Colonic mucosa (tissue), 4 donors: ENCODE data around the gene SPATA6. TPM values are rescaled to one million over a fixed set of nuclear protein-coding genes. Genes with fewer than 3 reads are reported as not detected.

Source experiments
- DNase-seq: peaks from one replicate; pipeline ENCODE4 v3.0.0-alpha.2; 2020
- H3K27ac ChIP-seq: fragments of 200-600 bp; one replicate; pipeline ENCODE4 v1.8.0; 2021
- H3K27me3 ChIP-seq: fragments of 200-600 bp; one replicate; pipeline ENCODE4 v1.8.0; 2021
- H3K36me3 ChIP-seq: fragments of 200-600 bp; one replicate; pipeline ENCODE4 v1.8.0; 2021
- H3K4me1 ChIP-seq: fragments of 200-600 bp; one replicate; pipeline ENCODE4 v1.8.0; 2021; ENCODE audit warnings: mild to moderate bottlenecking
- H3K4me3 ChIP-seq: fragments of 200-600 bp; one replicate; pipeline ENCODE4 v1.8.0; 2021
- H3K9ac ChIP-seq, 2 donors: one replicate each; pipeline ENCODE4 v1.7.0; 2013; ENCODE audit warnings: control low read depth in 2 of 2, low read depth in 2 of 2, low read length in 2 of 2
- H3K9me3 ChIP-seq: fragments of 200-600 bp; one replicate; pipeline ENCODE4 v1.8.0; 2021
- intact Hi-C: fragments of 100-400 bp; cut with DNase I; formaldehyde crosslinking; loops from one replicate; pipeline ENCODE4 v1.14.1; 2022
- total RNA-seq, 2 donors: library from RNA; stranded (reverse); fragmentation: NEBNext Ultra II Directional in 1 of 2; extraction: Animal tissue kit (Norgen Biotek cat#: 25700) in 1 of 2; gene quantifications; one replicate each; pipeline ENCODE4 v1.2.1, GENCODE V29; 2021
- TF ChIP-seq, protein P1 (sequence below): fragments of 200-600 bp; IDR thresholded peaks from one replicate; pipeline ENCODE4 v1.8.0; 2022; ENCODE audit warnings: antibody characterized with exemption, mild to moderate bottlenecking
- donor health status: healthy.
- donor health status: DM: no; HTN: no; CAD: no.
- donor health status: DM: no; HTN: no; CAD: no.

The SPATA6 gene
- total RNA-seq, 2 donors from 2014 or later: 9.1 to 9.4 TPM

DNA sequence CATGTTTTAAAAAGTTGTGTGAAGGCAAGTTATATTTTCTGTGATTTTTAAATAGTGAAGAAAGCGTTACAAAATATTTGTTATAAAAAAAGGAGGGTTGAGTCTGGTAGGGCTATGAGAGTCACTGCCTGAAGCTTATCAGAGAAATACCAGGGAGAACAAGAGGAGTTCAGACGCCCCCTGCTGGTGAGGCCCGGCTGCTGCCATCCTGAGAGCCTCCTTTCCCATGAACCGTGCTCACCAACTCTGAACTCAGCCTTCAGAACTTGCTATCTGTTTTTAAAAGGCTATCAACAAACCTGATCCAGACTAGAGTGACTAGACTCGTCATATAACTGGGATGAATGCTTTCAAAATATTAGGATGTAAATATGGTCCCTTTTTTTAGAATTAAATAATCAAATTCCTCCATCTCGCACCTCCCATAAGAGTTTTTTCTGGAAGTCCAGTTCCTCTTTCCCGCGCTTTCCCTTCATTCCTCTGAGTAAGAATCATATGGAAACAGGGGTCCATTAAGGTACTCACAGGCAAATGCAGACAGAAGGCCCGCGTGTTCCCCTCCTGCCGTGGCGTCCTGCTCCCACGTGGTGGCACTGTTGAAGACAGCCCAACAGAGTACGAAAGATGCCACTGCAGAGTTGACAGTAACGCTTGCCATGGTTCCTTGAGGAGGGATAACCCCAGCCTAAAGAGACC lies 26.2 kb upstream of the SPATA6 start:
- Histone ChIP-seq H3K4me3 (no peak overlapping the region), H3K9ac (no peak overlapping the region), H3K4me1 (peaks cover 4% of the 10 kb centered on the region), H3K27me3 (no peaks in the 10 kb centered on the region), H3K27ac (no peak overlapping the region), H3K9me3 (no peaks in the 10 kb centered on the region), H3K36me3 (no peaks in the 10 kb centered on the region)
- peak; percentile 85 for DNase-seq
- TF ChIP-seq, protein P1, sequence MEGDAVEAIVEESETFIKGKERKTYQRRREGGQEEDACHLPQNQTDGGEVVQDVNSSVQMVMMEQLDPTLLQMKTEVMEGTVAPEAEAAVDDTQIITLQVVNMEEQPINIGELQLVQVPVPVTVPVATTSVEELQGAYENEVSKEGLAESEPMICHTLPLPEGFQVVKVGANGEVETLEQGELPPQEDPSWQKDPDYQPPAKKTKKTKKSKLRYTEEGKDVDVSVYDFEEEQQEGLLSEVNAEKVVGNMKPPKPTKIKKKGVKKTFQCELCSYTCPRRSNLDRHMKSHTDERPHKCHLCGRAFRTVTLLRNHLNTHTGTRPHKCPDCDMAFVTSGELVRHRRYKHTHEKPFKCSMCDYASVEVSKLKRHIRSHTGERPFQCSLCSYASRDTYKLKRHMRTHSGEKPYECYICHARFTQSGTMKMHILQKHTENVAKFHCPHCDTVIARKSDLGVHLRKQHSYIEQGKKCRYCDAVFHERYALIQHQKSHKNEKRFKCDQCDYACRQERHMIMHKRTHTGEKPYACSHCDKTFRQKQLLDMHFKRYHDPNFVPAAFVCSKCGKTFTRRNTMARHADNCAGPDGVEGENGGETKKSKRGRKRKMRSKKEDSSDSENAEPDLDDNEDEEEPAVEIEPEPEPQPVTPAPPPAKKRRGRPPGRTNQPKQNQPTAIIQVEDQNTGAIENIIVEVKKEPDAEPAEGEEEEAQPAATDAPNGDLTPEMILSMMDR: peak; percentile 83
- intact Hi-C loops: loop anchor here (10.0 kb wide), 1 partner anchor 143 kb away; no protein-coding TSS in a partner anchor

DNA sequence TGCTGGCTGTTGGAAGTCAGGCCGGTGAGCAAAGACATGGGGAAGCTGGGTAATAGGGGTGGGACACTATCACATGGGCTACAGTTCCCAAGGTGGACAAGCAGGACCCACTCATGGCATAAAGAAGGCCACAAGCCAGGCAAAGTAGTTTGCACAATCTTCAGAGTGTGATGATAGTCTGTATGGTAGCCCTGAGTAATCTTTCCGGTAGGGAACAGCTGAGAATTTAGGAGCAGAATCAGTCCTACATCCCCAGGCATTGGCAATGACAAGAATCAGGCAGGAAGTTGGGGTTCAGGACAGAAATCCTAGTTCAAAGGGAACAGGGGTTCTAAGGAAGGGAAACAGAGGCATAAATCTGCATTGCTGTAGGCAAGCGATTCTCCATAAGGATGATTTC lies 23.9 kb upstream of the SPATA6 start:
- Histone ChIP-seq H3K27ac (no peak overlapping the region), H3K9me3 (no peaks in the 10 kb centered on the region), H3K4me3 (no peak overlapping the region), H3K4me1 (peaks cover 4% of the 10 kb centered on the region), H3K36me3 (no peaks in the 10 kb centered on the region), H3K27me3 (no peaks in the 10 kb centered on the region), H3K9ac (no peak overlapping the region)
- intact Hi-C loops: loop anchor here (10.0 kb wide), 1 partner anchor 141 kb away; no protein-coding TSS in a partner anchor
- no peak for DNase-seq
- TF ChIP-seq, protein P1: no peak

DNA sequence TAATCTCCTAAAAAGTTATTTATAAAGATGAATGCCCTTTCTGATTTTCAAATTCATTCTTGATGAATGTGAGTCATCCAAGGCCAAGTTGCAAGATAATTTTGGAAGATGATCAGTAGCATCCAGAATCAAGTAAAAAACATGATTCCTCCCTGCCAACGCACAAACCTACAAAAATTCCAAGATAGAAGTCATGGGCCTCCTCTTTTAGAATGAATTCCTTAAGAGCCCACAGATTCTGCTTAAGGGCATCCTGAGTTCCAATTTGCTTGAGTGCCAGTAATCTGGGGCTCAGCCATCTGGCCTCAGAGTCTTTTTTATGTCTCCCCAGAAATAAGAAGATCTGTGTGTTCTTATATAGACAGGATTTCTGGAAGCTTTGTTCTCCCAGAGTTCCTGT lies 23.2 kb upstream of the SPATA6 start:
- DNase-seq: no peak
- no peak overlapping the region for H3K9ac ChIP-seq
- no peaks in the 10 kb centered on the region for H3K27me3 ChIP-seq
- H3K4me1 ChIP-seq: peaks cover 4% of the 10 kb centered on the region
- H3K36me3 ChIP-seq: no peaks in the 10 kb centered on the region
- intact Hi-C loops: loop anchor here (10.0 kb wide), 1 partner anchor 140 kb away; no protein-coding TSS in a partner anchor
- no peaks in the 10 kb centered on the region for H3K9me3 ChIP-seq
- H3K27ac ChIP-seq: no peak overlapping the region
- H3K4me3 ChIP-seq: no peak overlapping the region
- TF ChIP-seq, protein P1: no peak

DNA sequence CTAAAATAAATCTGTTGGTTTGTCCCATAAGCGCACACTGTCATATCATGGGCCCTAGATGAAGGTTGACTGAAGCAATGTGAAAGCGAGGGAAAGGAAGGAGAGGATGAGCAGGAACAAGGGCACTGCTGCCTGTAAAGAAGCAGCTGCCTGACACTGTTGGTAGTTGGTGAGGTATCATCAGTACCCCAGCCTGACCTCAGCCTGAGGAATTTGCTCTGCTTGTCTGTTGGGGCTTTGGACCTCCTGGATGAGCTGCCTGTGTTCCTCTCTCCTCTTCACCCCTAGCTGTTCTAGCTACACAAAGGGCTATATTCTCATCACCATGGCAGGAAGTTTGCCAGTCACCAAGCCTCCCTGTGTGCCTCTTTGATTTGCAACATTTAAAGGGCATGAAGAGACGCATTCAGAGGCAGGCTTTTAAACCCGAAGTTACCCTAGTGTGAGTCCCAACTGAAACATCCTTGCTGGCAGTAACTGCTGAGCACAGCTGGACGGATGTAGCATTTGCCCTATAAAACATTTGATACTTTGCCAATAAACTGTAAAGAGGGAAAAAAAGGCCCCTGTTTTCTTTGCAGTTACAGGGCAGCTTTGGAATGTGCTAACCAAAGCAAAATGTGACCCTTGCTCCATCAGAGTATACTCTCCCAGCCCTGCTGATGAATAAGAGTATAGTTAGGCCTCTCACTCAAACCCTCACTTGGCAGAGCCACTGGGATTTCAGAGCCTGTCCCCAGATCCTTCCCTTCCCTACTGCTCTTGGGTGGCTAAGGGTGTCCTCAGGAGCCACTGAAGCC lies 22.2 kb upstream of the SPATA6 start:
- Histone ChIP-seq H3K4me1 (peaks cover 4% of the 10 kb centered on the region), H3K27me3 (no peaks in the 10 kb centered on the region), H3K36me3 (no peaks in the 10 kb centered on the region), H3K9ac (peak overlapping the region in 1 of 2 donors; percentile 51), H3K27ac (peak overlapping the region; percentile 50), H3K4me3 (no peak overlapping the region), H3K9me3 (no peaks in the 10 kb centered on the region)
- DNase-seq: peak; percentile 34
- intact Hi-C loops: loop anchor here (10.0 kb wide), 1 partner anchor 139 kb away; no protein-coding TSS in a partner anchor
- TF ChIP-seq, protein P1: no peak

DNA sequence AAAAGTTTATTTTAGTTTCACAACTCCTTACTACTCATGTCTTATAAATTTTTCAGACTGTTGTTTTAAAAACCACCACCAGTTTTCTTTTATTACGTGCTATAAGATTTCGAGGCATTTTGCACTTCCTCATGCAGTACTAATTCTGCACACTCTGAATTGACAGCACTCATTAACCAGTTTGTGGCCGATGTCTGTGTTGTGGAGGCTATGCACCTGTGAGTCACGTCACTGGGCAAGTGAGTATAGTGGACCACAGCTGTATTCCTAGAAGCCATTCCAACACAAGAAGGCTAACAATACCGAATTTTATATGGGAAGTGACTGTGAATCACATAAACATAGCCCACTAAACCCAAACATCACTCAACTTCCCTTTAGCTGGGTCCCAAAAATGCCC lies 21.0 kb upstream of the SPATA6 start:
- TF ChIP-seq, protein P1: no peak
- Histone ChIP-seq H3K9ac (no peak overlapping the region), H3K27me3 (no peaks in the 10 kb centered on the region), H3K4me1 (peaks cover 4% of the 10 kb centered on the region), H3K27ac (no peak overlapping the region), H3K4me3 (no peak overlapping the region), H3K9me3 (no peaks in the 10 kb centered on the region), H3K36me3 (no peaks in the 10 kb centered on the region)
- no peak for DNase-seq
- intact Hi-C loops: loop anchor here (10.0 kb wide), 1 partner anchor 138 kb away; no protein-coding TSS in a partner anchor
